NCI-H524 treated with DMSO at 0.1 percent for 48 hours (cell line): ENCODE results near the gene TULP4.
A peak's percentile ranks its signal among the peaks of the same experiment; 100 is the strongest.

Experiments
- DNase-seq: peaks from one replicate; lab custom pipeline; 2025; lab: John Stamatoyannopoulos, UW

TULP4 gene

GRCh38 chr6:158418501-158418900, 106.2 kb downstream of the TULP4 start:
- no peak for DNase-seq

- no peak for DNase-seq
Observed at GRCh38 chr6:158419339-158419909, 107.2 kb downstream of the TULP4 start.

- DNase-seq: no peak
Observed at GRCh38 chr6:158421381-158421780, 109.1 kb downstream of the TULP4 start.

GRCh38 chr6:158422629-158423238, 110.5 kb downstream of the TULP4 start:
- DNase-seq: no peak

- peak; percentile 93 for DNase-seq
Observed at GRCh38 chr6:158431036-158431435, 118.8 kb downstream of the TULP4 start.

- DNase-seq: no peak
Observed at GRCh38 chr6:158431560-158431959, 119.3 kb downstream of the TULP4 start.

- no peak for DNase-seq
Observed at GRCh38 chr6:158437571-158437970, 125.3 kb downstream of the TULP4 start.

GRCh38 chr6:158438226-158438625, 126.0 kb downstream of the TULP4 start:
- no peak for DNase-seq

- no peak for DNase-seq
Observed at GRCh38 chr6:158439255-158439654, 127.0 kb downstream of the TULP4 start.

- no peak for DNase-seq
Observed at GRCh38 chr6:158441716-158442215, 129.5 kb downstream of the TULP4 start.

- no peak for DNase-seq
Observed at GRCh38 chr6:158442306-158442705, 130.0 kb downstream of the TULP4 start.

- no peak for DNase-seq
Observed at GRCh38 chr6:158445426-158446085, 133.3 kb downstream of the TULP4 start.

- no peak for DNase-seq
Observed at GRCh38 chr6:158448856-158449255, 136.6 kb downstream of the TULP4 start.

- DNase-seq: no peak
Observed at GRCh38 chr6:158452191-158452590, 139.9 kb downstream of the TULP4 start.

GRCh38 chr6:158457131-158457530, 144.9 kb downstream of the TULP4 start:
- DNase-seq: no peak

GRCh38 chr6:158457616-158458278, 145.5 kb downstream of the TULP4 start:
- DNase-seq: no peak

- DNase-seq: no peak
Observed at GRCh38 chr6:158459726-158460125, 147.5 kb downstream of the TULP4 start.

GRCh38 chr6:158460602-158461169, 148.4 kb downstream of the TULP4 start:
- no peak for DNase-seq

- no peak for DNase-seq
Observed at GRCh38 chr6:158461954-158462353, 149.7 kb downstream of the TULP4 start.

GRCh38 chr6:158464483-158464882, 152.2 kb downstream of the TULP4 start:
- DNase-seq: no peak

GRCh38 chr6:158465257-158465656, 153.0 kb downstream of the TULP4 start:
- no peak for DNase-seq

GRCh38 chr6:158465747-158466146, 153.5 kb downstream of the TULP4 start:
- no peak for DNase-seq
